Activated naive CD8-positive, alpha-beta T cell treated with anti-CD3 and anti-CD28 coated beads, Interleukin-2, amount 50 U/mL, for 24 hours (primary cell): ENCODE measurements around the gene HYI.
"Not testable (repeated sequence)": the region's sequence is repeated elsewhere in the genome, so short reads cannot be mapped to it uniquely, and the experiment has no call there.

Experiments
- ATAC-seq: fragments of 150-1000 bp; cut with Tn5 transposase; one replicate; pipeline ENCODE4 v1.10.0; 2021
- DNase-seq: peaks from one replicate; pipeline ENCODE4 v3.0.0; 2021
- H3K27ac Mint-ChIP-seq: one replicate; pipeline ENCODE4 v1.8.0; 2021; ENCODE audit warnings: mild to moderate bottlenecking, mixed read lengths
- H3K27me3 Mint-ChIP-seq: one replicate; pipeline ENCODE4 v1.8.0; 2021; ENCODE audit warnings: mixed read lengths
- H3K36me3 Mint-ChIP-seq: one replicate; pipeline ENCODE4 v1.8.0; 2021; ENCODE audit warnings: low read depth, mixed read lengths
- H3K4me1 Mint-ChIP-seq: one replicate; pipeline ENCODE4 v1.8.0; 2021; ENCODE audit warnings: mixed read lengths
- H3K4me3 Mint-ChIP-seq: one replicate; pipeline ENCODE4 v1.8.0; 2021; ENCODE audit warnings: mild to moderate bottlenecking, moderate library complexity, mixed read lengths
- H3K9me3 Mint-ChIP-seq: one replicate; pipeline ENCODE4 v1.8.0; 2021; ENCODE audit warnings: mixed read lengths

The HYI gene

GRCh38 chr1:43473463-43473862, 19.7 kb upstream of the HYI start:
- Mint-ChIP-seq H3K27me3 (peaks cover 11% of the 10 kb centered on the region), H3K9me3 (no peaks in the 10 kb centered on the region), H3K4me3 (no peak overlapping the region), H3K4me1 (no peaks in the 10 kb centered on the region), H3K27ac (no peak overlapping the region), H3K36me3 (no peaks in the 10 kb centered on the region)
- DNase-seq (no peak), ATAC-seq (no peak)

GRCh38 chr1:43472463-43473151, 18.9 kb upstream of the HYI start:
- H3K9me3 Mint-ChIP-seq, ATAC-seq: not testable (repeated sequence)

DNA sequence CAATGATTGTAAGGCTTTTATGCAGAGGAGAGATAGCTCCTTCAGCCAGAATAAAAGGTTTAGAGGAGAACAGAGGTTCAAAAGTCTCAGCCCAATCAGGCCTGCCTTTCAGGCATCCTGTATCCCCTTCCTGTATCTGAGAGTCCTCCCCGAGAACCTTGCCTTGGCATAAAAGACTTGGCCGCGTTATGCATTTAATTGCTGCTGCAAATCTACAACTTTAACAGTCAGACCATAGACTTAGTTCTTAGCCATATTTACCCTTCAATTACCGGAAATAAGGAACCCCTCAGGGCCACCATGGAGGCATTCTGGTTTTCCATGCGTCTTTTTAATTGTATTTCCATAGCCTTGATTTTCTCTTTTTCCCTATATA, 18.3 kb upstream of the HYI start:
- H3K36me3 Mint-ChIP-seq: no peaks in the 10 kb centered on the region
- no peak overlapping the region for H3K27ac Mint-ChIP-seq
- no peak overlapping the region for H3K4me3 Mint-ChIP-seq
- peaks cover 8% of the 10 kb centered on the region for H3K27me3 Mint-ChIP-seq
- no peaks in the 10 kb centered on the region for H3K9me3 Mint-ChIP-seq
- H3K4me1 Mint-ChIP-seq: no peaks in the 10 kb centered on the region
- DNase-seq (no peak), ATAC-seq (no peak)

More at GRCh38 chr1:43472463-43473151, 18.9 kb upstream of the HYI start:
- H3K27me3 Mint-ChIP-seq: peaks cover 10% of the 10 kb centered on the region
- not testable (repeated sequence) for H3K27ac Mint-ChIP-seq, H3K36me3 Mint-ChIP-seq, DNase-seq, H3K4me1 Mint-ChIP-seq, H3K4me3 Mint-ChIP-seq

GRCh38 chr1:43469932-43470331, 16.2 kb upstream of the HYI start:
- Mint-ChIP-seq H3K9me3 (no peaks in the 10 kb centered on the region), H3K4me3 (no peak overlapping the region), H3K36me3 (no peaks in the 10 kb centered on the region), H3K27ac (no peak overlapping the region), H3K27me3 (no peaks in the 10 kb centered on the region), H3K4me1 (peaks cover 7% of the 10 kb centered on the region)
- DNase-seq (no peak), ATAC-seq (no peak)

DNA sequence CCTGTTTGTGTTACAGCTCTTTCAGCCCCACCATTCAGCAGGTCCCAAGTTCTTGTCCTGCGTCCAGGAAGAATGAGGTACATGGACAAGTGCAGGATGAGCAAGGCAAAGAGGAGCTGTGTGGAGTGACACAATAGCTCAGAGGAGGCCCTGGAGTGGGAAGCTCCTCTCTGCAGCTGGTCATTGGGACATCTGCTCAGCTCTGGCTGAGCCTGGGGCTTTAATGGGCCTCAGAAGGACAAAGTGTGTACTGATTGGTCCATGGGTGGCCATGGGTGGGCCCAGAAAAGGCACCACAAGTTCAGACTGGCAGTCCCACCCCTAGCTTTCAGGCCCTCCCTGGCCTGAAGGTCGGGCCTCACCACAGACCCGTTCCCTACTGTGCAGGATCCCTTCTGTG, 14.7 kb upstream of the HYI start:
- no peak for DNase-seq
- ATAC-seq: no peak
- H3K36me3 Mint-ChIP-seq: no peaks in the 10 kb centered on the region
- no peak overlapping the region for H3K27ac Mint-ChIP-seq
- no peaks in the 10 kb centered on the region for H3K9me3 Mint-ChIP-seq
- H3K4me1 Mint-ChIP-seq: peaks cover 7% of the 10 kb centered on the region
- H3K4me3 Mint-ChIP-seq: no peak overlapping the region
- no peaks in the 10 kb centered on the region for H3K27me3 Mint-ChIP-seq

DNA sequence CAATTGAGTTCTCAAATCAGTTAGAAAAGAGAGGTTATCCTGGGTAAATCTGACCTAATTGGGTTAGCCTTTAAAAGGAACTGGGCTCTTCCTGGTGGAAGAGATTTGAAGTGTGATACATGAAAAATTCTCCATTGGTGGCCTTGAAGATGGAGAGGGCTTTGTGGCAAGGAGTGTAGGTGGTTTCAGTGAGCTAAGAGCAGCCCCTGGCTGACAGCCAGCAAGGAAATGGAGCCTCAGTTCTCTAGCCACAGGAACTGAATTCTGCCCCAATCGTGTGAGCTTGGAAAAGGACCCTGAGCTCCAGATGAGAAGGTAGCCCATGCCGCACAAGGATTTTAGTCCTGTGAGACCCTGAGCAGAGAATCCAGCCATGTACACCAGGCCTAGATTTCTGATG, 12.7 kb upstream of the HYI start:
- Mint-ChIP-seq H3K27ac (no peak overlapping the region), H3K9me3 (no peaks in the 10 kb centered on the region), H3K36me3 (no peaks in the 10 kb centered on the region), H3K4me1 (peaks cover 7% of the 10 kb centered on the region), H3K27me3 (no peaks in the 10 kb centered on the region), H3K4me3 (no peak overlapping the region)
- ATAC-seq (no peak), DNase-seq (no peak)

DNA sequence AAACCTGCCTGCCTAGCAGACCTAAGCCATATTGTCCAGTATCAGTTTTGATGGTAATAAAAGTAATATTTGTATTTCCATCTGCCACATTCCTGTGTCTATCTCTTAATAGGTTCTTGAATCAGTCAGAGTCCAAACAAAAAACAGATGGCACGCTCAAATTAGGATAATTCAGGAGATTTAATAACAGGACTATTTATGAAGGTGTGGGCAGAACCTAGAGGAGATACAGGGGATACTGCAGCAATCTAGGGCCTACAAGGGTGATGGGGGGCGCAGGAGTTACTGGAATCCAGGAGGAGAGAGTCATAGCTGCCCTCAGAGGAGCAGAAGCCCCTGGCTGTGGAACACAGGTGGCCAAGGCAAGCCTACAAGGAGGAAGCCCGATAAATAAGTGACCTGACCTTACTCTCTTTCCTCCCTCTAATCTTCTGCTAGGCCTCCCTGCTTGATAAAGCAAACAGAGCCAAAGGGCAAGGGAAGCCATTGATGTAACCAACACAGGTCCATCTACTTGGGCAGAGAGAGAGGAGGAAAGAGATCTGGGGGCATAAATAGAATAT, 11.9 kb upstream of the HYI start:
- H3K4me3 Mint-ChIP-seq: no peak overlapping the region
- H3K27ac Mint-ChIP-seq: no peak overlapping the region
- H3K36me3 Mint-ChIP-seq: no peaks in the 10 kb centered on the region
- peaks cover 13% of the 10 kb centered on the region for H3K4me1 Mint-ChIP-seq
- no peak for ATAC-seq
- no peaks in the 10 kb centered on the region for H3K9me3 Mint-ChIP-seq
- no peaks in the 10 kb centered on the region for H3K27me3 Mint-ChIP-seq
- DNase-seq: no peak

GRCh38 chr1:43464681-43465504, 11.2 kb upstream of the HYI start:
- Mint-ChIP-seq H3K27ac (no peak overlapping the region), H3K9me3 (no peaks in the 10 kb centered on the region), H3K27me3 (no peaks in the 10 kb centered on the region), H3K4me1 (peaks cover 13% of the 10 kb centered on the region), H3K4me3 (no peak overlapping the region), H3K36me3 (no peaks in the 10 kb centered on the region)
- ATAC-seq (no peak), DNase-seq (no peak)

- peaks cover 5% of the 10 kb centered on the region for H3K27me3 Mint-ChIP-seq
- H3K36me3 Mint-ChIP-seq: no peaks in the 10 kb centered on the region
- no peak for ATAC-seq
- H3K4me3 Mint-ChIP-seq: no peak overlapping the region
- H3K4me1 Mint-ChIP-seq: peaks cover 13% of the 10 kb centered on the region
- no peaks in the 10 kb centered on the region for H3K9me3 Mint-ChIP-seq
- H3K27ac Mint-ChIP-seq: no peak overlapping the region
- DNase-seq: no peak
Measured at GRCh38 chr1:43463479-43463878, 9.7 kb upstream of the HYI start.

DNA sequence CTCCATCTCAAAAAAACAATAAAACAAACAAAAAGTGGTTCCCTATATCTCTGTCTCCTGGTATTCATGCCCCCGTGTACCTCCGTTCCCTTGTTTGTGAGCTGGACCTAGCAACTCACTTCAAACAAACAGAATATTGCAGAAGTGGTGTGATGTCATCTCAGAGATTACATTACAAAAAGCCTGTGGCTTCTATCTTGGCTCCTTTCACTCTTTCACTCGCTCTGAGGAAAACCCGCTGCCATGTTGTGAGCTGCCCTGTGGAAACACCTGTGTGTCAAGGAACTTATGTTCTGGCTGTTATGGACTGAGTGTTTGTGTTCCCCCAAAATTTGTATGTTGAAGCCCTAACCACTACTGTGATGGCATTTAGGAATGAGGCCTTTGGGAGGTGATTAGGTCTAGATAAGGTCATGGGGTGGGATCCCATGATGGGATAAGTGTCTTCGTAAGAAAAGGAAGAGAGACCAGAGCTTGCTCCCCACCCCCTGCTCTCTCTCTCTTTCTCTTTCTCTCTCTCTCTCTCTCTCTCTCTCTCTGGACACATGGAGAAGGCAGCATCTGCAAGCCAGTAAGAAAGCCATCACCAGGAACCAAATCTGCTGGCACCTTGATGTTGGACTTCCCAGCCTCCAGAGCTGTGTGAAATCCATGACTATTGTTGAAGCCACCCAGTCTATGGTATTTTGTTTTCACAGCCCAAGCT, 7.4 kb upstream of the HYI start:
- no peak overlapping the region for H3K4me3 Mint-ChIP-seq
- no peak for DNase-seq
- no peaks in the 10 kb centered on the region for H3K9me3 Mint-ChIP-seq
- peaks cover 23% of the 10 kb centered on the region for H3K27me3 Mint-ChIP-seq
- H3K4me1 Mint-ChIP-seq: peaks cover 7% of the 10 kb centered on the region
- no peak overlapping the region for H3K27ac Mint-ChIP-seq
- ATAC-seq: no peak
- H3K36me3 Mint-ChIP-seq: no peaks in the 10 kb centered on the region

DNA sequence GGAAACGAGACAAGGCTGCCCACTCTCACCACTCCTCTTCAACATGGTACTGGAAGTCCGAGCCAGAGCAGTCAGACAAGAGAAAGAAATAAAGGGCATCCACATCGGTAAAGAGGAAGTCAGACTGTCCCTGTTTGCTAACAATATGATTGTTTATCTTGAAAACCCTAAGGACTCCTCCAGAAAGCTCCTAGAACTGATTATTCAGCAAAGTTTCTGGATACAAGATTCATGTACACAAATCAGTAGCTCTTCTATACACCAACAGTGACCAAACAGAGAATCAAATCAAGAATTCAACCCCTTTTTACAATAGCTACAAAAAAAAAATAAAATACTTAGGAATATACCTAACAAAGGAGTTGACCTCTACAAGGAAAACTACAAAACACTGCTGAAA, 4.6 kb upstream of the HYI start:
- not testable (repeated sequence) for H3K9me3 Mint-ChIP-seq, DNase-seq, H3K4me3 Mint-ChIP-seq, H3K36me3 Mint-ChIP-seq, ATAC-seq, H3K27ac Mint-ChIP-seq
- Mint-ChIP-seq H3K4me1 (peaks cover 20% of the 10 kb centered on the region), H3K27me3 (peaks cover 37% of the 10 kb centered on the region)

DNA sequence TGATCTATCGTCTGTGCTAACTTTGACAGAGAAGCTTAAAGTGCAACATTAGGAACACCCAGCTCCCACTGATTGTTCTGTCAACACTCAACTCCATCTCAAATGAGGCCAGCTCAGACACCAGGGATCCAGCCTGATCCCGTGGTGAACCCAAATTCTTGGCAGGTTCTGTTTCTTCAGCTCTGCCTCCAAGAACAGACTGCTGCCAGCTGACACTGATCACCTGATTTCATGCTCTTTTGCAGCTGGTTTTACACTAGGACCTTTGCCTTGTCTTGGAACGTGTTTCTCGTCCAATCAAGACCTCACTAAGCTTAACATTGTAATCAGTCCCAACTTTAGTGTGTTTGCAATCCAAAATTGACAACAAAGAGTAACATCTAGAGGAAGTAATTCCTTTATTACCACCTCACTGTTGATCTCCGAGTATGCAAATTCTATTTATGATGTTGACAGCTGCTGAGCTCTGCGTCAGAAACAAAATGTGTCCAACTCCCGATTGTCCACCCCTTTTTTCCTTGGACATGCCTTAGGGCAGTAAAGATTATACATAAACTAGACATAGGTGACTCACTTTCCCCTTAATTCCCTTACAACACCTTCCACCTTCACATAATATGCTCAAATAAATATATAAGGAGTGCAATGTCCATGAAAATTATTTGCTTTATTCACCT, 1.6 kb upstream of the HYI start:
- ATAC-seq (no peak), DNase-seq (no peak)
- Mint-ChIP-seq H3K9me3 (no peaks in the 10 kb centered on the region), H3K4me3 (no peak overlapping the region), H3K4me1 (peaks cover 16% of the 10 kb centered on the region), H3K27ac (no peak overlapping the region), H3K36me3 (peaks cover 11% of the 10 kb centered on the region), H3K27me3 (peaks cover 37% of the 10 kb centered on the region)

GRCh38 chr1:43454270-43455011, 710 bp upstream of the HYI start:
- peak overlapping the region; percentile 79 for H3K27ac Mint-ChIP-seq
- ATAC-seq (peak; percentile 83), DNase-seq (peak; percentile 55)
- no peaks in the 10 kb centered on the region for H3K9me3 Mint-ChIP-seq
- peaks cover 16% of the 10 kb centered on the region for H3K4me1 Mint-ChIP-seq
- peaks cover 11% of the 10 kb centered on the region for H3K36me3 Mint-ChIP-seq
- peaks cover 35% of the 10 kb centered on the region for H3K27me3 Mint-ChIP-seq
- peak overlapping the region; percentile 82 for H3K4me3 Mint-ChIP-seq
